Pancreas (tissue), 10 donors: ENCODE results near the gene UBN2. TPM values are rescaled to one million over a fixed set of nuclear protein-coding genes. Genes with fewer than 3 reads are reported as not detected.

Experiments used
- ATAC-seq, 4 donors: fragments of 200-7000 bp; cut with Tn5 transposase; one replicate each; pipeline versions ENCODE4 v1.8.0 to v1.9.1; 2020; ENCODE audit warnings: mild to moderate bottlenecking in 4 of 4, moderate library complexity in 4 of 4
- DNase-seq, 6 donors: peaks; one replicate each; pipeline ENCODE4 v3.0.0-alpha.2; 2020
- FAIRE-seq: peaks from 2 replicates; lab custom pipeline; 2012; peaks lifted over from hg19 to GRCh38; lab: Jason Lieb, UNC
- H3K27ac ChIP-seq, 4 donors: fragments of 200-600 bp; sonication (generic); 1 replicate in 3 of 4; 2 replicates in 1 of 4; pipeline versions ENCODE4 v1.5.0 to v1.8.0; 2020
- H3K27me3 ChIP-seq, 4 donors: fragments of 200-600 bp; one replicate each; pipeline ENCODE4 v1.8.0; 2021
- H3K36me3 ChIP-seq, 3 donors: fragments of 200-600 bp; sonication (generic) in 1 of 3; one replicate each; pipeline versions ENCODE4 v1.5.0 to v1.8.0; 2020 to 2021
- H3K4me1 ChIP-seq, 3 donors: fragments of 200-600 bp; one replicate each; pipeline ENCODE4 v1.8.0; 2021
- H3K4me3 ChIP-seq, 4 donors: fragments of 200-600 bp; sonication (generic) in 2 of 4; one replicate each; pipeline versions ENCODE4 v1.5.0 to v1.8.0; 2020 to 2021
- H3K9me3 ChIP-seq, 4 donors: fragments of 200-600 bp; one replicate each; pipeline ENCODE4 v1.8.0; 2021
- CTCF ChIP-seq, 4 donors: fragments of 200-600 bp; sonication (generic) in 3 of 4; IDR thresholded peaks; one replicate each; pipeline versions ENCODE4 v1.5.0 to v1.8.0; 2021; ENCODE audit warnings: antibody characterized with exemption in 4 of 4
- WGBS, 2 donors: extraction: QIAGEN DNeasy Blood & Tissue Kit; methylation state at CpG; one replicate each; pipeline ENCODE4 v1.1.7; 2013; 5-methylcytosine and 5-hydroxymethylcytosine counted together
- intact Hi-C, 3 donors: fragments of 100-400 bp; cut with DNase I; formaldehyde crosslinking; loops; one replicate each; pipeline versions ENCODE4 v1.11.1 to v1.14.2; 2022
- polyA plus RNA-seq, 2 donors: library from polyadenylated mRNA; stranded (reverse); fragments of 200-250 nt; gene quantifications; one replicate each; pipeline ENCODE4 v1.2.3, GENCODE V29; 2013
- total RNA-seq, 6 donors: library from RNA; stranded (reverse); fragmentation: NEBNext Ultra II Directional in 4 of 6; extraction: Animal tissue kit (Norgen Biotek cat#: 25700) in 4 of 6; gene quantifications; one replicate each; pipeline versions ENCODE4 v1.2.1 to v1.2.4, GENCODE V29; 2021 to 2023
- donor health status: healthy with polysubstance abuse.
- donor health status: DM: no; HTN: no; CAD: no; lungs with moderate emphysema.
- donor health status: DM: no; HTN: no; CAD: no.
- donor health status: control.
- donor health status: control.
- donor health status: Bipolar disorder and iron deficiency.
- donor health status: DM: yes; HTN: yes; CAD: no.
- donor health status: DM: no; HTN: no; CAD: no.
- donor health status: DM: no; HTN: no; CAD: no.
- donor health status: DM: yes; HTN: yes; CAD: no.

Gene UBN2
- total and polyA plus RNA-seq, 8 donors: 2.9 to 20.3 (median 15.0) TPM

- no peak for FAIRE-seq
- 97 to 99% methylated on average over 4 of the region's 4 CpGs for WGBS, 2 donors
- ATAC-seq: no peak
- Histone ChIP-seq H3K27me3 (no peaks in the 10 kb centered on the region), H3K9me3 (no peaks in the 10 kb centered on the region), H3K27ac (no peak overlapping the region), H3K4me1 (no peaks in the 10 kb centered on the region), H3K36me3 (peaks cover 0 to 20% (median 0%) of the 10 kb centered on the region in 3 donors), H3K4me3 (no peak overlapping the region)
- no peak for DNase-seq
- TF ChIP-seq CTCF (IDR thresholded peaks at IDR 0.05): no peak
- intact Hi-C loops: no loop called here
Observed at GRCh38 chr7:139254728-139255127, 23.7 kb downstream of the UBN2 start.

- Histone ChIP-seq H3K36me3 (peaks cover 0 to 25% (median 5%) of the 10 kb centered on the region in 3 donors), H3K27ac (no peak overlapping the region), H3K4me3 (no peak overlapping the region), H3K9me3 (no peaks in the 10 kb centered on the region), H3K4me1 (no peaks in the 10 kb centered on the region), H3K27me3 (no peaks in the 10 kb centered on the region)
- ATAC-seq: no peak
- DNase-seq: no peak
- no peak for FAIRE-seq
- intact Hi-C loops: no loop called here
- WGBS, 2 donors: 80 to 84% methylated on average over 4 of the region's 4 CpGs
- TF ChIP-seq CTCF (IDR thresholded peaks at IDR 0.05): no peak
Observed at GRCh38 chr7:139255290-139255689, 24.3 kb downstream of the UBN2 start.

GRCh38 chr7:139259142-139259541 is 28.1 kb downstream of the UBN2 start:
- Histone ChIP-seq H3K27ac (no peak overlapping the region), H3K27me3 (no peaks in the 10 kb centered on the region), H3K4me1 (no peaks in the 10 kb centered on the region), H3K4me3 (no peak overlapping the region), H3K36me3 (peaks cover 0 to 42% (median 18%) of the 10 kb centered on the region in 3 donors), H3K9me3 (no peaks in the 10 kb centered on the region)
- no peak for FAIRE-seq
- no peak for ATAC-seq
- WGBS, 2 donors: 90 to 93% methylated on average over 6 of the region's 6 CpGs
- DNase-seq: no peak
- TF ChIP-seq CTCF (IDR thresholded peaks at IDR 0.05): no peak
- intact Hi-C loops: no loop called here

DNA sequence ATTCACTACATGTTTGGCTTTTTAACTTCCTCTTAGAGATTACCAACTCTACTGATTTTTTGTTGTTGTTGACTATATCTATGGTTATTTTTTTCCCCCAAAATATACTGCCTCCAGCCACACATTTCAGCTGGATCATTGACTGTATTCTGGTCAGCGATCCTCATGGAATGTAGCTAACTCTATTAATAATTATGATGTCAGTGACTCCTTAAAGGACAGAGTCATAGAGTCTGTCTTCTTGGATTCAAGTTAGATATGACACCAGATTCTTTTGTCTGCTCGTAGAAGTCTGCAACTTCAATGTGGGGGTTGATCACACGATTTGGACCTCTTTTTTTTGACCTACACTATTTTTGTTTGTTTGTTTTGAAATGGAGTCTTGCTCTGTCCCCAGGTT is 33.2 kb downstream of the UBN2 start:
- WGBS, 2 donors: 89 to 93% methylated on average over 3 of the region's 3 CpGs

More for the DNA sequence above, 33.2 kb downstream of the UBN2 start:
- DNase-seq (no peak), ATAC-seq (no peak), FAIRE-seq (no peak)
- no peak overlapping the region for H3K27ac ChIP-seq
- peaks cover 0 to 72% (median 18%) of the 10 kb centered on the region in 3 donors for H3K36me3 ChIP-seq
- H3K9me3 ChIP-seq: no peaks in the 10 kb centered on the region
- no peaks in the 10 kb centered on the region for H3K4me1 ChIP-seq
- H3K27me3 ChIP-seq: no peaks in the 10 kb centered on the region
- intact Hi-C loops: no loop called here
- no peak for TF ChIP-seq CTCF (IDR thresholded peaks at IDR 0.05)
- H3K4me3 ChIP-seq: no peak overlapping the region
